ENCODE results near the gene LSS.
"Not testable (repeated sequence)": the region's sequence is repeated elsewhere in the genome, so short reads cannot be mapped to it uniquely, and the experiment has no call there.

LSS gene

GRCh38 chr21:46152927-46153246 lies 75.7 kb downstream of the LSS start:
- DNase-seq (ENCODE audit: low spot score), result no peak

- no peak for DNase-seq (ENCODE audit: low spot score)
Measured at GRCh38 chr21:46151989-46152926, 76.3 kb downstream of the LSS start.

- DNase-seq (ENCODE audit: low spot score), result no peak
Measured at GRCh38 chr21:46151261-46151988, 77.1 kb downstream of the LSS start.

GRCh38 chr21:46150491-46151121 lies 78.0 kb downstream of the LSS start:
- DNase-seq (ENCODE audit: low spot score), result no peak

GRCh38 chr21:46150073-46150472 lies 78.5 kb downstream of the LSS start:
- no peak for DNase-seq (ENCODE audit: low spot score)

GRCh38 chr21:46149205-46149901 lies 79.2 kb downstream of the LSS start:
- no peak for DNase-seq (ENCODE audit: low spot score)

- no peak for DNase-seq (ENCODE audit: low spot score)
Measured at GRCh38 chr21:46148106-46148505, 80.5 kb downstream of the LSS start.

- DNase-seq (ENCODE audit: low spot score), result peak; percentile 83
Measured at GRCh38 chr21:46147429-46147828, 81.1 kb downstream of the LSS start.

GRCh38 chr21:46146856-46147255 lies 81.7 kb downstream of the LSS start:
- DNase-seq (ENCODE audit: low spot score), result no peak

GRCh38 chr21:46145840-46146691 lies 82.5 kb downstream of the LSS start:
- no peak for DNase-seq (ENCODE audit: low spot score)

- DNase-seq (ENCODE audit: low spot score), result no peak
Measured at GRCh38 chr21:46145159-46145839, 83.3 kb downstream of the LSS start.

GRCh38 chr21:46144464-46145070 lies 84.0 kb downstream of the LSS start:
- no peak for DNase-seq (ENCODE audit: low spot score)

- DNase-seq (ENCODE audit: low spot score), result no peak
Measured at GRCh38 chr21:46142582-46143473, 85.7 kb downstream of the LSS start.

- DNase-seq (ENCODE audit: low spot score), result no peak
Measured at GRCh38 chr21:46141767-46142581, 86.6 kb downstream of the LSS start.

- not testable (repeated sequence) for DNase-seq (ENCODE audit: low spot score)
Measured at GRCh38 chr21:46140352-46141003, 88.1 kb downstream of the LSS start.

- DNase-seq (ENCODE audit: low spot score), result no peak
Measured at GRCh38 chr21:46139686-46140085, 88.9 kb downstream of the LSS start.

- no peak for DNase-seq (ENCODE audit: low spot score)
Measured at GRCh38 chr21:46138383-46138970, 90.1 kb downstream of the LSS start.
